C4-2B (cell line): ENCODE measurements around the gene CD101.

Source experiments
- ZFX ChIP-seq: fragments of 450-650 bp; IDR thresholded peaks from 2 replicates; pipeline ENCODE4 v1.6.1; 2017
- TF ChIP-seq, protein P1 (sequence below): fragments of 450-650 bp; conservative IDR thresholded peaks from 2 replicates; pipeline ENCODE4 v1.5.1; 2017; ENCODE audit warnings: mild to moderate bottlenecking

- TF ChIP-seq, protein P1, sequence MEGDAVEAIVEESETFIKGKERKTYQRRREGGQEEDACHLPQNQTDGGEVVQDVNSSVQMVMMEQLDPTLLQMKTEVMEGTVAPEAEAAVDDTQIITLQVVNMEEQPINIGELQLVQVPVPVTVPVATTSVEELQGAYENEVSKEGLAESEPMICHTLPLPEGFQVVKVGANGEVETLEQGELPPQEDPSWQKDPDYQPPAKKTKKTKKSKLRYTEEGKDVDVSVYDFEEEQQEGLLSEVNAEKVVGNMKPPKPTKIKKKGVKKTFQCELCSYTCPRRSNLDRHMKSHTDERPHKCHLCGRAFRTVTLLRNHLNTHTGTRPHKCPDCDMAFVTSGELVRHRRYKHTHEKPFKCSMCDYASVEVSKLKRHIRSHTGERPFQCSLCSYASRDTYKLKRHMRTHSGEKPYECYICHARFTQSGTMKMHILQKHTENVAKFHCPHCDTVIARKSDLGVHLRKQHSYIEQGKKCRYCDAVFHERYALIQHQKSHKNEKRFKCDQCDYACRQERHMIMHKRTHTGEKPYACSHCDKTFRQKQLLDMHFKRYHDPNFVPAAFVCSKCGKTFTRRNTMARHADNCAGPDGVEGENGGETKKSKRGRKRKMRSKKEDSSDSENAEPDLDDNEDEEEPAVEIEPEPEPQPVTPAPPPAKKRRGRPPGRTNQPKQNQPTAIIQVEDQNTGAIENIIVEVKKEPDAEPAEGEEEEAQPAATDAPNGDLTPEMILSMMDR: no peak
- no peak for TF ChIP-seq ZFX
These were observed 45.2 kb upstream of the CD101 start for GRCh38 chr1:116956378-116956777.
